Measurements from ENCODE around the gene TNFRSF17.

TNFRSF17 gene

GRCh38 chr16:12009462-12009861 is 44.5 kb downstream of the TNFRSF17 start:
- no peak for FAIRE-seq

- no peak for FAIRE-seq
Measured at GRCh38 chr16:12009922-12010321, 44.9 kb downstream of the TNFRSF17 start.

DNA sequence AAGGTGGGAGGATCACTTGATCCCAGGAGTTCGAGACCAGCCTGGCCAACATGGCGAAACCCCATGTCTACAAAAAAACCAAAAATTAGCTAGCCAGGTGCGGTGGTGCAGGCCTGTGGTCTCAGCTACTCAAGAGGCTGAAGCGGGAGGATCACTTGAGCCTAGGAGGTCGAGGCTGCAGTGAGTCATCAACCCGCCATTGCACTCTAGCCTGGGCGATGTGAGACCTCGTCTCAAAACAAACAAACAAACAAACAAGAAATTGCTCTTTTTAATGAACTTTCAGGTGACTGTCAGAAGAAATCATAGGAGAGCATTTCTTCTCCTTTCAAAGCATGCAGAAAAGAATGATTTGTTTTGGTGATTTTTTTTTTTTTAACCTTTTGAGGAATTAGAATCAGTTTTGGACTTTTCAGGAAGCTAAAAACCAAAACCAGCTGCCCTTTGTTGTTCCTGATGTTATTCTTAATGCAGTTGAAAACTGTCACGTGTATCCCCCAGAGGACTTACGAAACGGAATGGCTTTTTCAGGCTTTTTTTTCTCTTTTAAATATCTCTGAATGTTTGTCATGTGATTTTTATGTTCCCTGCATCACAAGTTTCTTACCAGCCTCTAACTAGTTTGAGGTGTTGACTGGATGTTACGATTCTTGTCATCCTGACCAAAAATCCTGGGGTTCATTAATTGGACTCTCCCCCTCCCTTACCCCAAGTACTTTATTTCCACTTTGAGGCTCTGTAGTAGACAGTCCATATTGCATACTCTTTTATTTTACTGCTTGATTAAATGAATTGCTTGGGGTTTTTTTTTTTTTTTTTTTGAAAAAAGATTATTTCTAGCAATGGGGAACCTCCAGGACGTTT is 45.6 kb downstream of the TNFRSF17 start:
- FAIRE-seq = no peak

GRCh38 chr16:12011565-12011964 is 46.6 kb downstream of the TNFRSF17 start:
- FAIRE-seq = no peak

GRCh38 chr16:12016291-12016947 is 51.4 kb downstream of the TNFRSF17 start:
- no peak for FAIRE-seq

- FAIRE-seq = no peak
Measured at GRCh38 chr16:12017558-12017957, 52.5 kb downstream of the TNFRSF17 start.
